Loucy (cell line): ENCODE measurements around the gene ARHGAP5.

ENCODE experiments used
- H2AFZ ChIP-seq: fragments of 200-600 bp; sonication (generic); 2 replicates; pipeline ENCODE4 v1.6.0; 2016; ENCODE audit warnings: antibody characterized with exemption, mild to moderate bottlenecking, low read length, moderate library complexity
- H3F3A ChIP-seq: fragments of 200-600 bp; 2 replicates; pipeline ENCODE4 v1.6.0; 2016; ENCODE audit warnings: antibody characterized with exemption, low read depth, mild to moderate bottlenecking
- H3K27me3 ChIP-seq: fragments of 200-600 bp; sonication (generic); 2 replicates; pipeline ENCODE4 v1.6.1; 2014; ENCODE audit warnings: low read length, mild to moderate bottlenecking; ENCODE audit not compliant: insufficient read depth, poor library complexity, severe bottlenecking
- H3K36me3 ChIP-seq: fragments of 200-600 bp; sonication (generic); 2 replicates; pipeline ENCODE4 v1.6.1; 2016; ENCODE audit warnings: low read length; ENCODE audit not compliant: insufficient read depth
- H3K4me1 ChIP-seq: fragments of 200-600 bp; sonication (generic); 2 replicates; pipeline ENCODE4 v1.5.1; 2014; ENCODE audit warnings: low read length, mild to moderate bottlenecking; ENCODE audit not compliant: insufficient read depth, poor library complexity, severe bottlenecking
- H3K4me2 ChIP-seq: fragments of 200-600 bp; sonication (generic); 2 replicates; pipeline ENCODE4 v1.6.0; 2014; ENCODE audit warnings: antibody characterized with exemption, low read length, low read depth, mild to moderate bottlenecking; ENCODE audit not compliant: poor library complexity, severe bottlenecking
- H3K4me3 ChIP-seq: fragments of 200-600 bp; sonication (generic); 2 replicates; pipeline ENCODE4 v1.5.1; 2014; ENCODE audit warnings: low read length, mild to moderate bottlenecking, mixed read lengths; ENCODE audit not compliant: poor library complexity, severe bottlenecking
- H3K79me2 ChIP-seq: fragments of 200-600 bp; sonication (generic); 2 replicates; pipeline ENCODE4 v1.6.1; 2014; ENCODE audit warnings: low read length; ENCODE audit not compliant: insufficient read depth
- H3K9ac ChIP-seq: fragments of 200-600 bp; sonication (generic); 2 replicates; pipeline ENCODE4 v1.6.0; 2014; ENCODE audit warnings: mild to moderate bottlenecking, low read depth, low read length, moderate library complexity; ENCODE audit not compliant: poor library complexity, severe bottlenecking
- H3K9me2 ChIP-seq: fragments of 200-600 bp; sonication (generic); replicated peaks from 2 replicates; pipeline ENCODE4 v1.6.1; 2016; ENCODE audit warnings: low read depth, low read length, mixed read lengths
- H3K9me3 ChIP-seq: fragments of 200-600 bp; sonication (generic); 2 replicates; pipeline ENCODE4 v1.6.1; 2014; ENCODE audit warnings: mild to moderate bottlenecking, antibody characterized with exemption, low read length, low read depth; ENCODE audit not compliant: insufficient read depth
- H4K20me1 ChIP-seq: fragments of 200-600 bp; sonication (generic); 2 replicates; pipeline ENCODE4 v1.6.0; 2014; ENCODE audit warnings: antibody characterized with exemption, low read length, mild to moderate bottlenecking; ENCODE audit not compliant: insufficient read depth, poor library complexity, severe bottlenecking
- CTCF ChIP-seq: fragments of 200-600 bp; sonication (generic); conservative IDR thresholded peaks from 2 replicates; pipeline ENCODE4 v1.5.1; 2014; ENCODE audit warnings: mild to moderate bottlenecking, antibody characterized with exemption, low read length
- EZH2phosphoT487 ChIP-seq: fragments of 200-600 bp; IDR thresholded peaks from 2 replicates; pipeline ENCODE4 v1.6.1; 2018; ENCODE audit warnings: antibody characterized with exemption, mild to moderate bottlenecking, moderate library complexity, borderline replicate concordance

The ARHGAP5 gene

DNA sequence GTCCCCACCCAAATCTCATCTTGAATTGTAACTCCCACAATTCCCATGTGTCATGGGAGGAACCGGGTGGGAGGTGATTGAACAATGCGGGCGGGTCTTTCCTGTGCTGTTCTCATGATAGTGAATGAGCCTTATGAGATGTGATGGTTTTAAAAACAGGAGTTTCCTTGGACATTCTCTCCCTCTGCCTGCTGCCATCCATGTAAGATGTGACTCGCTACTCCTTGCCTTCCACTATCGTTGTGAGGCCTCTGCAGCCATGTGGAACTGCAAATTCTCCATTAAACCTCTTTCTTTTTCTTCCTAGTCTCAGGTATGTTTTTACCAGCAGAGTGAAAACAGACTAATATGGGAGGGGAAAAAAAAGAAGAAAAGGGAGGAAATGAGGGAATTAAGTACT is 22.6 kb upstream of the ARHGAP5 start:
- Histone ChIP-seq H2AFZ (no peak overlapping the region), H3K4me1 (no peaks in the 10 kb centered on the region), H3K9me3 (no peaks in the 10 kb centered on the region), H3F3A (no peaks in the 10 kb centered on the region), H3K36me3 (no peaks in the 10 kb centered on the region), H3K79me2 (no peaks in the 10 kb centered on the region), H3K4me2 (no peak overlapping the region), H3K27me3 (no peaks in the 10 kb centered on the region), H3K9me2 (no peaks in the 10 kb centered on the region), H3K4me3 (no peak overlapping the region), H3K9ac (no peak overlapping the region), H4K20me1 (no peaks in the 10 kb centered on the region)
- TF ChIP-seq CTCF: no peak
- TF ChIP-seq EZH2phosphoT487: no peak

DNA sequence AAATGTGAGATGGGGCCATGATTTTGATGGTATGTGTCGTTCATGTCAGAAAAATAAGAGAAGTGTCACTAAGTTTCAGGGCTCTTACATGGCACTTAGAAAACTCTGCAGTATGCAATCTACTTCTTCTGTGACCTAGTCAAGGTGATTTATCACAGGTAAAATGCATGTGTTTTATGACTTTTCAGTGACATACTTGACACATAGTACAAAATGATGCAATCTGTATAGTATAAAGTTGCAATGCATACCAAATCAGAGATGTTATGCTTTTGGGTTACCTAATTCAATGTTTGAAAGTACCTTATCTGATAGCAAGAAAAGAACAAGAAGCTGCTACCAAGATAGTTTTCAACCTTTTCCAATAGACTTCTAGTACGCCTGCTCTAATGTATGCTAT is 21.9 kb upstream of the ARHGAP5 start:
- TF ChIP-seq EZH2phosphoT487 (no peak), CTCF (no peak)
- Histone ChIP-seq H3K4me3 (no peak overlapping the region), H3K4me2 (no peak overlapping the region), H3K79me2 (no peaks in the 10 kb centered on the region), H3K9ac (no peak overlapping the region), H3F3A (no peaks in the 10 kb centered on the region), H3K36me3 (no peaks in the 10 kb centered on the region), H3K9me2 (no peaks in the 10 kb centered on the region), H3K4me1 (no peaks in the 10 kb centered on the region), H3K27me3 (no peaks in the 10 kb centered on the region), H3K9me3 (no peaks in the 10 kb centered on the region), H2AFZ (no peak overlapping the region), H4K20me1 (no peaks in the 10 kb centered on the region)

- Histone ChIP-seq H4K20me1 (no peaks in the 10 kb centered on the region), H3K79me2 (no peaks in the 10 kb centered on the region), H3K4me3 (no peak overlapping the region), H2AFZ (no peak overlapping the region), H3K9me2 (no peaks in the 10 kb centered on the region), H3K9ac (no peak overlapping the region), H3K27me3 (no peaks in the 10 kb centered on the region), H3K4me1 (no peaks in the 10 kb centered on the region), H3K36me3 (no peaks in the 10 kb centered on the region), H3K9me3 (no peaks in the 10 kb centered on the region), H3K4me2 (no peak overlapping the region), H3F3A (no peaks in the 10 kb centered on the region)
- TF ChIP-seq EZH2phosphoT487 (no peak), CTCF (no peak)
Measured at GRCh38 chr14:32059702-32060101, 17.4 kb upstream of the ARHGAP5 start.
